GM12892 (cell line): ENCODE data around the gene NEGR1.

Experiments used
- DNase-seq: peaks from one replicate; pipeline ENCODE4 v3.0.0; 2011; ENCODE audit not compliant: insufficient read length
- FAIRE-seq: peaks from 2 replicates; lab custom pipeline; 2011; peaks lifted over from hg19 to GRCh38; lab: Jason Lieb, UNC
- POLR2A ChIP-seq: IDR thresholded peaks from 2 replicates; pipeline ENCODE4 v1.6.1; 2011; ENCODE audit warnings: low read depth, low read length, control low read depth
- POLR2AphosphoS5 ChIP-seq: IDR thresholded peaks from 2 replicates; pipeline ENCODE4 v1.6.1; 2011; ENCODE audit warnings: low read depth, low read length, control low read depth
- TAF1 ChIP-seq: IDR thresholded peaks from 2 replicates; pipeline ENCODE4 v1.6.1; 2011; ENCODE audit warnings: low read depth, mild to moderate bottlenecking, control low read depth, low read length, borderline replicate concordance

NEGR1 gene

GRCh38 chr1:71956613-71957285 lies 325.6 kb downstream of the NEGR1 start:
- DNase-seq = no peak
- TF ChIP-seq POLR2AphosphoS5 = no peak
- no peak for TF ChIP-seq POLR2A
- no peak for TF ChIP-seq TAF1
- no peak for FAIRE-seq

- DNase-seq (no peak), FAIRE-seq (no peak)
- TF ChIP-seq POLR2AphosphoS5 (no peak), POLR2A (no peak), TAF1 (no peak)
Observed at GRCh38 chr1:71950579-71950978, 331.8 kb downstream of the NEGR1 start.

GRCh38 chr1:71949681-71950080 lies 332.7 kb downstream of the NEGR1 start:
- TF ChIP-seq TAF1 (no peak), POLR2A (no peak), POLR2AphosphoS5 (no peak)
- no peak for FAIRE-seq
- DNase-seq = no peak

GRCh38 chr1:71948561-71948960 lies 333.8 kb downstream of the NEGR1 start:
- no peak for FAIRE-seq
- no peak for TF ChIP-seq POLR2AphosphoS5
- TF ChIP-seq POLR2A = no peak
- no peak for TF ChIP-seq TAF1
- DNase-seq = no peak

- no peak for FAIRE-seq
- TF ChIP-seq POLR2A (no peak), TAF1 (no peak), POLR2AphosphoS5 (no peak)
Observed at GRCh38 chr1:71944006-71944405, 338.3 kb downstream of the NEGR1 start.

GRCh38 chr1:71940261-71940660 lies 342.1 kb downstream of the NEGR1 start:
- DNase-seq (no peak), FAIRE-seq (no peak)
- TF ChIP-seq TAF1 (no peak), POLR2A (no peak), POLR2AphosphoS5 (no peak)

More at GRCh38 chr1:71944006-71944405, 338.3 kb downstream of the NEGR1 start:
- DNase-seq = no peak

GRCh38 chr1:71930511-71930910 lies 351.8 kb downstream of the NEGR1 start:
- FAIRE-seq = no peak
- no peak for DNase-seq
- TF ChIP-seq TAF1 (no peak), POLR2A (no peak), POLR2AphosphoS5 (no peak)

GRCh38 chr1:71921935-71922559 lies 360.3 kb downstream of the NEGR1 start:
- DNase-seq (no peak), FAIRE-seq (no peak)
- no peak for TF ChIP-seq POLR2A

- no peak for FAIRE-seq
- TF ChIP-seq POLR2AphosphoS5 (no peak), TAF1 (no peak), POLR2A (no peak)
- DNase-seq = no peak
Observed at GRCh38 chr1:71921204-71921603, 361.1 kb downstream of the NEGR1 start.

- TF ChIP-seq POLR2A (no peak), TAF1 (no peak), POLR2AphosphoS5 (no peak)
- DNase-seq = no peak
- no peak for FAIRE-seq
Observed at GRCh38 chr1:71920556-71920955, 361.8 kb downstream of the NEGR1 start.

GRCh38 chr1:71919811-71920509 lies 362.4 kb downstream of the NEGR1 start:
- TF ChIP-seq POLR2AphosphoS5 = no peak
- TF ChIP-seq POLR2A = no peak
- TF ChIP-seq TAF1 = no peak
- no peak for DNase-seq
- FAIRE-seq = no peak

GRCh38 chr1:71918630-71919029 lies 363.7 kb downstream of the NEGR1 start:
- no peak for FAIRE-seq
- DNase-seq = no peak
- TF ChIP-seq TAF1 (no peak), POLR2A (no peak), POLR2AphosphoS5 (no peak)
